ENCODE results near the gene DSCAML1. TPM values are rescaled to one million over a fixed set of nuclear protein-coding genes. Genes with fewer than 3 reads are reported as not detected.

The DSCAML1 gene
- total RNA-seq, 1 experiment from 2014 or later = not detected

- peak; percentile 60; the same call in 1 of the 2 replicates for ATAC-seq
- no peaks in the 10 kb centered on the region for H4K20me1 ChIP-seq (ENCODE audit: insufficient read depth)
- H3K79me2 ChIP-seq (ENCODE audit: insufficient read depth, low read length) = no peaks in the 10 kb centered on the region
- no peaks in the 10 kb centered on the region for H3K36me3 ChIP-seq (ENCODE audit: control insufficient read depth in 1 of 2, insufficient read depth in 2 of 2, low read length in 2 of 2)
- no peak overlapping the region for H3K4me3 ChIP-seq (replicated peaks in 1 of 2; ENCODE audit: low read depth in 1 of 2, low read length in 2 of 2)
- RAD21 ChIA-PET (ENCODE audit: low non-redundant PET in 1 of 2, low total read pairs in 2 of 2, uncharacterized antibody in 2 of 2, unreplicated experiment in 2 of 2) = no interaction called here
- no peaks in the 10 kb centered on the region for H3K4me1 ChIP-seq (ENCODE audit: control insufficient read depth in 1 of 2, insufficient read depth in 2 of 2, low read length in 2 of 2)
- no peaks in the 10 kb centered on the region for H3K9me2 ChIP-seq (ENCODE audit: insufficient read depth)
- intact Hi-C loops (cut with micrococcal nuclease) = no loop called here
- H3K27ac ChIP-seq (ENCODE audit: low read depth, low read length) = no peak overlapping the region
- no peak overlapping the region for H2AFZ ChIP-seq (ENCODE audit: low read depth, low read length, poor library complexity, severe bottlenecking)
- no peaks in the 10 kb centered on the region for H3K9me3 ChIP-seq (ENCODE audit: control insufficient read depth in 1 of 2, insufficient read depth in 1 of 2, low read depth in 1 of 2, low read length in 2 of 2)
- POLR2A ChIA-PET = no interaction called here
- CTCF ChIA-PET = no interaction called here
- no peak overlapping the region for H3K4me2 ChIP-seq (ENCODE audit: low read length)
- no peak for DNase-seq (ENCODE audit: low read depth, low spot score)
- BruUV-seq (replicated peaks) = no TSS peak
- peaks cover 62% of the 10 kb centered on the region for H3K27me3 ChIP-seq (ENCODE audit: insufficient read depth, low read length)
- TF ChIP-seq, protein P1, sequence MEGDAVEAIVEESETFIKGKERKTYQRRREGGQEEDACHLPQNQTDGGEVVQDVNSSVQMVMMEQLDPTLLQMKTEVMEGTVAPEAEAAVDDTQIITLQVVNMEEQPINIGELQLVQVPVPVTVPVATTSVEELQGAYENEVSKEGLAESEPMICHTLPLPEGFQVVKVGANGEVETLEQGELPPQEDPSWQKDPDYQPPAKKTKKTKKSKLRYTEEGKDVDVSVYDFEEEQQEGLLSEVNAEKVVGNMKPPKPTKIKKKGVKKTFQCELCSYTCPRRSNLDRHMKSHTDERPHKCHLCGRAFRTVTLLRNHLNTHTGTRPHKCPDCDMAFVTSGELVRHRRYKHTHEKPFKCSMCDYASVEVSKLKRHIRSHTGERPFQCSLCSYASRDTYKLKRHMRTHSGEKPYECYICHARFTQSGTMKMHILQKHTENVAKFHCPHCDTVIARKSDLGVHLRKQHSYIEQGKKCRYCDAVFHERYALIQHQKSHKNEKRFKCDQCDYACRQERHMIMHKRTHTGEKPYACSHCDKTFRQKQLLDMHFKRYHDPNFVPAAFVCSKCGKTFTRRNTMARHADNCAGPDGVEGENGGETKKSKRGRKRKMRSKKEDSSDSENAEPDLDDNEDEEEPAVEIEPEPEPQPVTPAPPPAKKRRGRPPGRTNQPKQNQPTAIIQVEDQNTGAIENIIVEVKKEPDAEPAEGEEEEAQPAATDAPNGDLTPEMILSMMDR (IDR thresholded peaks at IDR 0.05 in 2 of 3, conservative IDR thresholded peaks at IDR 0.05 in 1 of 3; ENCODE audit: borderline replicate concordance in 1 of 3, insufficient read depth in 1 of 3, low read depth in 2 of 3, low read length in 2 of 3) = peak in 2 of 3 experiments; percentile 31 to 41; a peak in 3 of 6 replicates
- TF ChIP-seq RAD21 (IDR thresholded peaks at IDR 0.05; ENCODE audit: low read depth) (peak; percentile 28; the same call in 1 of the 2 replicates), SRF (IDR thresholded peaks at IDR 0.05; ENCODE audit: low read depth) (no peak)
- no peak overlapping the region for H3K9ac ChIP-seq (ENCODE audit: low read length)
Observed at GRCh38 chr11:117614728-117615127, 182.3 kb downstream of the DSCAML1 start.

DNA sequence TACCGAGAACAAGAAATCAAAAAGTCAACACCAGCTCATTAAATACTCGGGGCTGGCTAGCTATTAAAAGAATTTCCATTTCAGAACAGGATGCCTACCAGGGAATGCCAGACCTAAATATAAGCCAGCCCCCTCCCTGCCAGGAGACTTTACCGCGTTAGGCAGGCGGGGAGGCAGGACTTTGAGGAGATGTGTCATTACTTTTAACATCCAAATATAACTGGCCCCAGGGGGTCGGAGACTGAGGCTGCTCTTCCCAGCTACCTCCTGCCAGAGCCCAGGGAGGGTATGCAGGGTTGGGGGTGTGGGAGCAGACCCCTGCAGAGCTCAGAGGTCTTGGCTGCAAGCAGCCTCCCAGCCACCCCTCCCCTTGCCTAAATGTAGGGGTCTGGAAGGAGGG is 183.5 kb downstream of the DSCAML1 start:
- intact Hi-C loops (cut with micrococcal nuclease) = no loop called here
- DNase-seq (ENCODE audit: low read depth, low spot score) (no peak), ATAC-seq (no peak)
- Histone ChIP-seq H3K4me2 (ENCODE audit: low read length) (no peak overlapping the region), H3K4me1 (ENCODE audit: control insufficient read depth in 1 of 2, insufficient read depth in 2 of 2, low read length in 2 of 2) (no peaks in the 10 kb centered on the region), H3K9me3 (ENCODE audit: control insufficient read depth in 1 of 2, insufficient read depth in 1 of 2, low read depth in 1 of 2, low read length in 2 of 2) (no peaks in the 10 kb centered on the region), H3K4me3 (replicated peaks in 1 of 2; ENCODE audit: low read depth in 1 of 2, low read length in 2 of 2) (no peak overlapping the region), H2AFZ (ENCODE audit: low read depth, low read length, poor library complexity, severe bottlenecking) (no peak overlapping the region), H3K79me2 (ENCODE audit: insufficient read depth, low read length) (no peaks in the 10 kb centered on the region), H3K36me3 (ENCODE audit: control insufficient read depth in 1 of 2, insufficient read depth in 2 of 2, low read length in 2 of 2) (no peaks in the 10 kb centered on the region), H4K20me1 (ENCODE audit: insufficient read depth) (no peaks in the 10 kb centered on the region), H3K9me2 (ENCODE audit: insufficient read depth) (no peaks in the 10 kb centered on the region), H3K27ac (ENCODE audit: low read depth, low read length) (no peak overlapping the region), H3K9ac (ENCODE audit: low read length) (no peak overlapping the region), H3K27me3 (ENCODE audit: insufficient read depth, low read length) (peaks cover 64% of the 10 kb centered on the region)
- ChIA-PET RAD21 (ENCODE audit: low non-redundant PET in 1 of 2, low total read pairs in 2 of 2, uncharacterized antibody in 2 of 2, unreplicated experiment in 2 of 2) (no interaction called here), CTCF (interaction anchor here (1.3 kb wide), 1 partner anchor 187 kb away, joined by 3 read pairs; no protein-coding TSS in a partner anchor), POLR2A (no interaction called here)
- no TSS peak for BruUV-seq (replicated peaks)
- TF ChIP-seq TCF7L2 (IDR thresholded peaks at IDR 0.05; ENCODE audit: borderline replicate concordance, extremely low read depth, insufficient read depth, insufficient read length) (no peak), SIN3A (IDR thresholded peaks at IDR 0.05; ENCODE audit: low read depth) (no peak), SRF (IDR thresholded peaks at IDR 0.05; ENCODE audit: low read depth) (no peak), JUND (IDR thresholded peaks at IDR 0.05) (no peak), ZBTB33 (IDR thresholded peaks at IDR 0.05; ENCODE audit: extremely low read depth, insufficient replicate concordance, low read length) (no peak), YY1 (IDR thresholded peaks at IDR 0.05; ENCODE audit: extremely low read depth, insufficient replicate concordance, low read depth, low read length) (no peak), POLR2AphosphoS5 (IDR thresholded peaks at IDR 0.05; ENCODE audit: low read depth, low read length) (no peak), POLR2A (IDR thresholded peaks at IDR 0.05; ENCODE audit: borderline replicate concordance, extremely low read depth, insufficient read depth, insufficient read length) (no peak), ZNF274 (IDR thresholded peaks at IDR 0.05; ENCODE audit: low read depth, low read length) (no peak), ZFX (IDR thresholded peaks at IDR 0.05) (no peak)
- TF ChIP-seq, protein P2, sequence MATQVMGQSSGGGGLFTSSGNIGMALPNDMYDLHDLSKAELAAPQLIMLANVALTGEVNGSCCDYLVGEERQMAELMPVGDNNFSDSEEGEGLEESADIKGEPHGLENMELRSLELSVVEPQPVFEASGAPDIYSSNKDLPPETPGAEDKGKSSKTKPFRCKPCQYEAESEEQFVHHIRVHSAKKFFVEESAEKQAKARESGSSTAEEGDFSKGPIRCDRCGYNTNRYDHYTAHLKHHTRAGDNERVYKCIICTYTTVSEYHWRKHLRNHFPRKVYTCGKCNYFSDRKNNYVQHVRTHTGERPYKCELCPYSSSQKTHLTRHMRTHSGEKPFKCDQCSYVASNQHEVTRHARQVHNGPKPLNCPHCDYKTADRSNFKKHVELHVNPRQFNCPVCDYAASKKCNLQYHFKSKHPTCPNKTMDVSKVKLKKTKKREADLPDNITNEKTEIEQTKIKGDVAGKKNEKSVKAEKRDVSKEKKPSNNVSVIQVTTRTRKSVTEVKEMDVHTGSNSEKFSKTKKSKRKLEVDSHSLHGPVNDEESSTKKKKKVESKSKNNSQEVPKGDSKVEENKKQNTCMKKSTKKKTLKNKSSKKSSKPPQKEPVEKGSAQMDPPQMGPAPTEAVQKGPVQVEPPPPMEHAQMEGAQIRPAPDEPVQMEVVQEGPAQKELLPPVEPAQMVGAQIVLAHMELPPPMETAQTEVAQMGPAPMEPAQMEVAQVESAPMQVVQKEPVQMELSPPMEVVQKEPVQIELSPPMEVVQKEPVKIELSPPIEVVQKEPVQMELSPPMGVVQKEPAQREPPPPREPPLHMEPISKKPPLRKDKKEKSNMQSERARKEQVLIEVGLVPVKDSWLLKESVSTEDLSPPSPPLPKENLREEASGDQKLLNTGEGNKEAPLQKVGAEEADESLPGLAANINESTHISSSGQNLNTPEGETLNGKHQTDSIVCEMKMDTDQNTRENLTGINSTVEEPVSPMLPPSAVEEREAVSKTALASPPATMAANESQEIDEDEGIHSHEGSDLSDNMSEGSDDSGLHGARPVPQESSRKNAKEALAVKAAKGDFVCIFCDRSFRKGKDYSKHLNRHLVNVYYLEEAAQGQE (IDR thresholded peaks at IDR 0.05; ENCODE audit: low read depth) = no peak

Measured in HCT116 (cell line).